Stimulated activated CD4-positive, alpha-beta T cell treated with anti-CD3 and anti-CD28 coated beads, Interleukin-15, amount 100 ng/mL, for 48 hours (primary cell): Measurements from ENCODE around the gene C4orf46.

Source experiments
- DNase-seq, 2 donors: peaks; one replicate each; pipeline ENCODE4 v3.0.0-alpha.2; 2020; ENCODE audit warnings: low read depth in 2 of 2

Gene C4orf46

DNA sequence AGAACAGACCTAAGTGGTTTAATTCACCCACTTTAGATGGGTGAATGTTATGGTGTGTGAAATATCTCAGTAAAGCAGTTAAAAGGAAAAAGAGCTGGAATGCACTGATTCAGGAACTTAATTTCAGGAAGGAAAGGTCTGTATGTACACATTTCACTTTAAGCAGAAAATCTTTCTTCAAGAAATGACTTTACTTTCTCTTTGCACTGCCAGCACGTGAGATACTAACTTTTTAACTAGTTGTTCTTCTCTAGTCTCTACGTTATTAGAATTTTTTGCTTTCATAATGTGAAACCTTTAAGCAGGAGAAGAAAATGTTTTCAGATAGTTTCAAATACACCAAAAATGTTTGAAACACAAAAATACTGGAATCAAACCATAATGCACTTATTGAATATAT is 18.8 kb downstream of the C4orf46 start:
- DNase-seq = no peak

DNA sequence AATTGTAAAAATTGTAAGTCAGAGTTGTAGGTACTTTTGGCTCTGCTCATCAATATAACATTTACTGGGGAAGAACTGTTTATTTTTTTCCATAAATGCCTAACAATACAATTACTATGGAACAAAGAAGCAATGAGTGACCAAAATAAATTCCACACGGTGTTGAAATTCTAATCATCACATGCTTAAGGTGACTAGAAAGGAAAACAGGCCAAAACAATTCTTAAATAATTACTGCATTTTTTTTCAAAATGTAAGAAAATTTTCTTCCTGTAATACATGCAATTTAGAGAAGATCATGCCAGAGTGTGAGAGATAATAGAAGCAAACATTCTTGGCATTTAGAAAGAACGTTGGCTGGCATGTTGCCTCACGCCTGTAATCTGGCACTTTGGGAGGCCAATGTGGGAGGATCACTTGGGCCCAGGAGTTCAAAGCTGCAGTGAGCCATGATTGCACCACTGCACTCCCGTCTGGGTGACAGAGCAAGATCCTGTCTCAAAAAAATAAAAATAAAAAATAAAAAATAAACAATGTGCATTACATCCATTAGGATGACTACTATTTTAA is 22.5 kb downstream of the C4orf46 start:
- no peak for DNase-seq

DNA sequence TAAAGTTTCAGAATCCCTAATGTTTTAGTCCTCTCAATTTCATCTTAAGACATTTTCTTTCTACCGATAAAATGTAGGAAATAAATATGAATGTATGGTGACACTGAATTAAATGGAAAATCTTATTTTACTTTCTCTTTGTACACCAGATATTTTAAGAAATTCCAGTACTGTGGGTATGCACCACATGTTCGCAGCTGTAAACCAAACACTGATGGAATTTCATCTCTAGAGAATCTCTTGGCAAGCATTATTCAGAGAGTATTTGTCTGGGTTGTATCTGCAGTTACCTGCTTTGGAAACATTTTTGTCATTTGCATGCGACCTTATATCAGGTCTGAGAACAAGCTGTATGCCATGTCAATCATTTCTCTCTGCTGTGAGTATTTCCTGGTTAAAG is 26.9 kb downstream of the C4orf46 start:
- no peak for DNase-seq

DNA sequence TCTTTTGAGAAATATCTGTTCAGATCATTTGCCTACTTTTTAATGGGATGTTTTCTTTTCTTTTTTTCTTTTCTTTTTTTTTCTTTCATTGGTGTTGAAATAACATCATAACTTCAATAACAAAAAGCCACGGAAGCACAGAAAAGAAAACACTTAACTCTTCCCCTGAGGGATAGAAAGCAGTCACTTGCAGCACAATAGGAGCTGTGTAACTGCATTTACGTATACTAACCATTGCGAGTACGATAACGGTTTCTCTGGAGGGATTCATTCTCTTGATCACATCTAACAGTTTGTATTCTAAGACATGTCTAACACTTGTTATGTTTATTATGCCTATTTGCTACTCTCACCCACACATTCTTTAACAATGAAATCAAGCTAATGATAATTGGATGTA is 27.3 kb downstream of the C4orf46 start:
- no peak for DNase-seq

DNA sequence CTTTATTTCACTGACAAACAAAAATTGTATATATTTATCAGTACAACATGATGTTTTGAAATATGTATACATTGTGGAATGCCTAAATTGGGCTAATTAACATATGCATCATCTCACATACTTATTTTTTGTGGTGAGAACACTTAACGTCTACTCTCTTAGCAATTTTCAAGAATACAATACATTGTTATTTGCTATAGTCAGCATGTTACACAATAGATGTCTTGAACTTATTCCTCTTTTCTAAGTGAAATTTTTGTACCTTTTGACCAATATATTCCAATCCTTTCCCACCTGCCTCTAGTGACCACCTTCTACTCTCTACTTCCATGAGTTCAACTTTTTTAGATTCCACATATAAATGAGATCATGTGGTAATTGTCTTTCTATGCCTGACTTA is 35.1 kb downstream of the C4orf46 start:
- no peak for DNase-seq

DNA sequence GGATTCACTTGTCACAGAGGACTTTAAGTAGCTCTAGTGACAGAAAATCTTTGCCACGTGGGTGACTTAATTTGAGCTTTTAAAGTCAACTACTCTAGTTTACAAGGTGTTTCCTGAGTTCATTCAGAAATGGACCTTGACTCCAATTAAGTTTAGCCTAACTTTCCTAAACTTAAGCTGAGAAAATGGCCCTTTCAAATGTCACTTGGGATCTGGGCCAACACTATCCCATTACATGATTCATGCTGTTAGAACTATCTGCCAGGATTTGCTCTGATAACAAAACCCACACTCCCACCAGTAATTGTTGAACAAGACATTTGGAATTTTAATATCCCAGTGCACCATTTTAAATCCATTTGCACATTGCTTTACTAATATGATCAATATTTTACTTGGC is 40.8 kb downstream of the C4orf46 start:
- no peak for DNase-seq

DNA sequence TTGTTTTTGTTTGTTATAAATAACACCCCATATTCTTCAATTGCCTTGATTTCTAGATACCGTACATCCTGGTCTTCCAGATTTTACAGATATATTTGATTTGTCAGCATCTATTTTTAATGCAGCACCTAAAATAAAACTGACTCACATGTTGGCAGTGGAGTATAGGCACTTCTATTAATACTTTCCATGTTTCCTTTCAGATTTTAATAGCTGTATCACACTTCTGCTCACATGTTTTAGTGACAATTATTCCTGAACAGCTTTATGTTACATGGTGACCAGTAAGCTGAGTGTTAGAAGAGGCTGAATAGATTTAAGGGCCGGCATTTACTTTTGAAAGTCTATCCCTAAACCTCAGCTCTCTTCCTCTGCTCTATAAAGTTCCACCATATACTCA is 46.1 kb downstream of the C4orf46 start:
- no peak for DNase-seq

DNA sequence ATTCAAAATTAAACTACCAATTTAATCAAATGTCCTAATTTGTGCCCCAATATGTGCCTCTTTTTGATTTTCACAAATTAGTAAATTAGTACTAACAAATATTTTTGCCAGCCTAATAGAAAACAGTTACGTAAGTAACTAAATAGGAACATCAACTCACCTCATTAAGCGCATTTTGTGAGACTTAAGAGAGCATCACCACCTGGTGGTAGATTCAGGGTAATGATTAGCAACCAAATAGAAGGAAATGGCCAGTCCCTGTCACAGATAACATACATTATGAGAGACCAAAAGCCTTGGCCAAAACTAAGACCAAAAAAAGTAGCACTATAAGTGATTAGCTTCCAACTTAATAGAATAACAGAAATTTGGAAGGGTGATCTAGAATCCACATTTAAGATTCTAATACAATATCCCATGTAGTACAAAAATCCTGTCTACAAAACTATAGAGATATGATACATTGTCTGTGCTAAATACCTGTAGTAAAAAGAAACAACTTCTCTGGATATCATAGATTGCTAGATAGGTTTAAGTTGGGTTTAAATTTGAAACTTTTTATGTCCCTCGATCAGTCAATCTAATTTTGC is 46.7 kb downstream of the C4orf46 start:
- DNase-seq = no peak

DNA sequence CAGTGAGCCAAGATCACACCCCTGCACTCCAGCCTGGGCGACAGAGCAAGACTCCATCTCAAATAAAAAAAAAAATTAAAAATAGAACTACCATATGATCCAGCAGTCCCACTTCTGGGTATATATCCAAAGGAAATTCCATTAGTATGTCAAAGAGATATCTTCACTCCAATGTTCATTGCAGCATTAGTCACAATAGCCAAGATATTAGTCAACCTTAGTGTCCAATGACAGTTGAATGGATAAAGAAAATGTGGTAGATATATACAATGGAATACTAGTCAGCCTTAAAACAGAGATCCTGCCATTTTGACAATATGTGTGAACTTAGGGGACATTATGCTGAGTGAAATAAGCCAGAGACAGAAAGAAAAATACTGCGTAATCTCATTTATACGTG is 49.4 kb downstream of the C4orf46 start:
- DNase-seq = no peak

DNA sequence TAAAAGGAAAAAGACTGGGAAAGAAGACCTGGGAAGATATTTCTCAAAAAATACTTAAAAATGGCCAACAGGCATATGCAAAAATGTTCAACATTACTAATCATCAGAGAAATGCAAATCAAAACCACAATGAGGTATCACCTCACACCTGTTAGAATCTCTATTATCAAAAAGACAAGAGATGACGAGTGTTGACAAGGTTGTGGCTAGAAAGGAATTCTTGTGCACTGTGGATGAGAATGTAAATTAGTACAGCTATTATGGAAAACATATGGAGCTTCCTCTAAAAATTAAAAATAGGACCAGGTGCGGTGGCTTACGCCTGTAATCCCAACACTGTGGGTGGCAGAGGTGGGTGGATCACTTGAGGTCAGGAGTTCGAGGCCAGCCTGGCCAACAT is 50.0 kb downstream of the C4orf46 start:
- no peak for DNase-seq

DNA sequence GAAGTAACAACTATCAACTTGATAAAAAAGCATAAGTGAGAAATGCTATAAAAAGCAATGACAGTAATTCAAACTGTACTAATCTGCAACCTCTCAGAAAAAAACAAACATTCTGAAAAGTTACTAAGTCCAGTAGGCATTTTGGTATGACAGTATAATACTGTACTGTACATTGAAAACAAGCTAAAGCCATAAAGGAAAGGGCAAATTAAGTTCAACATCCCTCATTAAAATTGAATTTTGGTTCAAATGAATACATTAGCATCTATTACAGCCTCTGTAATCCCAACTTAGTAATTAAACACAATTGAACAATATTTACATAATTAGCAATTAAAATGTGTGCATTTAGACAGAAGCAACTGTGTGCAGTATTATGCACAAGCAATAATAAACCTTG is 53.7 kb downstream of the C4orf46 start:
- no peak for DNase-seq
